Vagina (tissue), 2 donors: ENCODE data around the gene ADAMTS6.

ENCODE experiments used
- CTCF ChIP-seq, 3 experiments: fragments of 450-650 bp in 2 of 3; fragments of 200-600 bp in 1 of 3; sonication (generic) in 1 of 3; IDR thresholded peaks; one replicate each; pipeline ENCODE4 v1.5.1; 2017 to 2019; ENCODE audit warnings: antibody characterized with exemption in 3 of 3, mild to moderate bottlenecking in 2 of 3, moderate library complexity in 2 of 3
- POLR2A ChIP-seq, 2 donors: fragments of 450-650 bp; IDR thresholded peaks; one replicate each; pipeline ENCODE4 v1.6.1; 2017; ENCODE audit warnings: antibody characterized with exemption in 2 of 2, mild to moderate bottlenecking in 2 of 2, moderate library complexity in 2 of 2

DNA sequence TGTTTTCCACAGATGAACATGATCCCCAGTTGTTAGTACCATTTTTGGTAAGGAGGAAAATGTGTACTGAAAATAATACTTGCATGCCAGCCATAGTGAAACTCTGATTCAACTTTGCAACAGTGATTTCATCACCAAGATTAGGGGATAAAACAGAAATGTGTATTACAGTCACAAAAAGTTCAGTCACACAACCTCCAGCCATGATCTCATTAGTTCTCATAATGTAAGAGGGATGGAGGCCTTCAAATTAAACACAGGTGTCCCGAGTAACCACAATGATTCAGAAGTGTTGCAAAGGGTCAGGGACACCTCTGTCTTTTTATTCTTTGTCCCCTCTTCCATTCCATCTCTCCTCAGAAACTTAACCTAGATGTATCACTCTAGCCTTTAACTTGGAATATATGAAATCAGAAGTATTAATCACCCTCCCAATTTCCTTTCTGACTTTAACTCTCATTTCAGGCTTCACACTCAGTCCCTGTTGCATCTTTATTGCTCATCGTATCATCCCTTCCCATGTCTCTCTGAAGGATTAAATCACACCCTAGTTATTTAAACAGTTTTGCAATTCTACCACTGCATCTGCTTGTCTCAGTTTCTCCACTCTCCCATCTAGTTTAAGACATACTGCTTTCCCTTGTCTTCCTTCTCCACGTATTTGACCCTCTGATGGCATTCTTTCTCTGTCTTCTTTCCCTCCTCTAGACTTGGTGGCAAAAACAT, 291.2 kb downstream of the ADAMTS6 start:
- TF ChIP-seq CTCF (IDR thresholded peaks at IDR 0.05) (no peak), POLR2A (IDR thresholded peaks at IDR 0.05) (no peak)
